HG03060 (cell line): ENCODE results near the gene UBE2N.
A peak's percentile ranks its signal among the peaks of the same experiment; 100 is the strongest.
"Not testable (repeated sequence)": the region's sequence is repeated elsewhere in the genome, so short reads cannot be mapped to it uniquely, and the experiment has no call there.

ENCODE experiments used
- ATAC-seq: cut with Tn5 transposase; IDR thresholded peaks from one replicate; pipeline ENCODE4 v1.9.1; 2021; ENCODE audit warnings: low read depth, moderate number of reproducible peaks; ENCODE audit not compliant: unreplicated experiment

The UBE2N gene

DNA sequence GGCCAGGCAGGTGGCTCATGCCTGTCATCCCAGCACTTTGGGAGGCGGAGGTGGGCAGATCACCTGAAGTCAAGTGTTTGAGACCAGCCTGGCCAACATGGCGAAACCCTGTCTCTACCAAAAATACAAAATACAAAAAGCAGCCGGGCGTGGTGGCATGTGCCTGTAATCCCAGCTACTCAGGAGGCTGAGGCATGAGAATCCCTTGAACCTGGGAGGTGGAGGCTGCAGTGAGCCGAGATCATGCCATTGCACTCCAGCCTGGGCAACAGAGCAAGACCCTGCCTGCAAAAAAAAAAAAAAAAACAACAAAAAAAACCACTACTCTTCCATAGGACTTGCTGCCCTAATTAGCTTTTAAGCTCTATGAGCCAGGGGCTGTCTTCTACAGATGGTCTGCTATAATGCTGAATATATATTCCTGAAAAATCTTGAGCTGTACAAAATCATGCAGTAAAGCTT is 59.7 kb downstream of the UBE2N start:
- not testable (repeated sequence) for ATAC-seq

DNA sequence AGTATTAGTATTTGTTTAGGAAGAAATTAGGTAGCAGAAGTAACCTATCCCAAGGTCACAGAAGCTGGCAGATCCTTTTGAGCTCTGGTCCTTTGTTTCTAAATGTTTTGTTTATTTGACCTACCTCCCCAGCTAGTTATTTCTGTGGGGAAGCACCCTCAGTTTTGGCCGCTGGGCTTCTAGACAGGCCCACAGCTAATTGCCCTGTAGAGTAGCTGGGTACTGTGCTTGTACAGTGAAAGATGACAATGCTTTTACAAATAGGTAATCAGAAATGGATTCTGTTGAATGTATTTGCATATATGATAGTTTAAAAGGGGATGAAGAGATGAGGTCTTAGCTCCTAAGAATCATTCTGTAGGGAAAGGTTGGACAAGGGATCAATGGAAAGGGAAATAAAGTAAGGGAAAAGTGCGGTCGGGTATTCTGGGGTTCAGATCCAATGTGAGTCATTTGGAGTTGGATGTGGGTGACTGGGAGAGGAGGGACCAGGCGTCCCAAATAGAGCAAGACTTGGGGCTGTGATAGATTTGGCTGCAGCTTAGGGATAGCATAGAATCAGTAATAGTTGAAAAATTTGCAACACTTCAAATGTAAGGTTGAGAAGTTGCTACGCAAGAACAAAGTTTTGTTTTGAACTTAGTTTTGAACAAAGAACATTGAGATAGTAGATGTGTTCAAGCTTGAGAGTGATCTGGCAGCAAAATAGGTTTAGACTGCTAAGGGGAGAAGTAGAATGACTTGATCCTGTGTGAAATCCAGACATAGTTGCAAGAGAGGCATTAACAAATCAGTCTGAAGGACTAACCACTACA is 60.4 kb downstream of the UBE2N start:
- no peak for ATAC-seq

DNA sequence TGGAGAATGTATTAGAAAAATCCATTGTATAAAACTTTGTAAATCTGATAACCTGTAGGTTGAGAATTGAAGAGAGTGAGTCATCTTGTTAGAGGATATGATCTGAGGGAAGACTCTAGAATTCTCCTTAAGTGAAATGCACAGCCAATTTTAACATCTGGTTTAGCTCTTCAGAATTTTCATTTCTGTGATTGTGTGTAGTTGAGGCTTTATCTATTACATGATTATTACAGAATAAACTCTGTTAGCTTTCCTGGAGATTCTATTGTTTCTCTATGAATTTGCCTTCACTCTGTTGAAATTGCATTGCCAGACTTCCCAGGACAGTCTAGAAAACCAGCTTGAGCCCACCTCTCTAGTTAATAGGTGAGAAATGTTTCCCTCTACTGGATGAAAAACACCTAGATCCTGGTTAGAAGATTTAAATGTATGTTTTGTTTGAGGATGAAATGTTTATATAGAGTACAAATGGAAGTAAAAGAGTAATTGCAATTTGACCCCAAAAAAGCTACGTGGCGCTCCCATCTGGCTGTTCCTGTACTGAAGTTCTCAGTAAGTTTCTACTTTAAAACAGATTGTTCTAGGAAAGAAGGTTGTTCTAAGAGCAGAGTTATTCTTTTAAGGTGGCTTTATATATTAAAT is 61.1 kb downstream of the UBE2N start:
- ATAC-seq = no peak

DNA sequence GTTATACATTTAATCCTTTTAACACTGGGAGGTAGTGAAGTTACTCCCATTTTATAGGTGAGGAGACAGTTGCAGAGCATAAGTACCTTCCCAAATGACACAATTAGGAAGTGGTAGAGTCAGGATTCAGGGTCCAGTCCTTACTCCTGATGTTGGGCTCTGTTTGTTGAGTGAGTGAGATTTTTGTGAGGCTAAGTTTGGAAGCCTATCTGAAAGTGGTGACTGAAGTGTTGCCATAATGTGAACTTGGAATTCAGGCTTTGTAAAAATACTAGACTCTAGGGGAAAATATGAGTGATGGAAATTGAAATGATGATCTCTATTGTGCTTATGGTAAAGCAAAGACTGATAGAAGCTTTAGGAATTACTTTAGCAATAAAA is 61.8 kb downstream of the UBE2N start:
- ATAC-seq = no peak

DNA sequence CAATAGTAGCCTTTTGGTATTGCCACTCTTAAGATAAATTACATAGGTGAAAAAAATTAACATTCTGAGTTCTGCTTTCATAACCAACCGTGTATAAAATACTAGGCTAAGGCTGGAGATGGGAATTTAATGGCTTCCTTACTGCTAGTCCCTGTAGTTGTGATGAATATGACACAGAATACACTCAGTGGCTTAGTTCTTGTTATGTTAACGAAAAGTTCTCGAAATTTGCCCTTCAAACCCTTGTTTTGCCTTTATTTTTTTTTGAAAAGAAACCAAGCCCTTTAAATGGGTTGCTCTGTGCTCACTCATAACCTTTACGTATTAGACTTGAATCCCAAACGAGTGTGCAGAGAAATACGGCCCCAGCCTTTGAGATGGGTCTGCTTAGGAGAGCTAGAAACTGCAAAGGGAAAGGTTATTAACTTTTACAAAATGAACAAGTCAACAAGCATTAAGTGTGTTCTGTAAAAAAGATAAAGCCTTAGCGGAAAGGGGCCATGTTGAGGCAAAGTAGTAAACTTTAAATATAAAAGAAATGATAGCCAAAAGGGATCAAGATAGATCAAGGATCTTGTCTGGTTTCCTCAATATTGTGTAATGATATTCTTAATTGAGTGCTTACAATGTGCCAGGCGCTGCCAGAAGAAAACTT is 62.3 kb downstream of the UBE2N start:
- no peak for ATAC-seq

DNA sequence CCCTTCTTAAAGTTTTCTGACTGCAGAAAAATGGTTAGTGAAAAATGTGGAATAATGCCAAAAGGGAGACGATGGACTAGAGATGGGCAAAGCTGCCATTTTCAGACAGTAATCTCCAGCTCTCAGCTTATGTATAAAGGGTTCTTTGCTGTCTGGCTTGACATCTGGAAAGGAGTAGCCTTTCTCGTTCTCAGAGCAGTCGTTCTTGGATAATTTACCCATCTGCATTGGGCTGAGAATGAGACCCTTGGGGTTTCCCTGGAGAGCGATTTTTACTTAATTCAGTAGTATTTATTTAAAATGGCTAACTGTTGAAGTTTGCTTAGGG is 62.8 kb downstream of the UBE2N start:
- ATAC-seq = no peak

DNA sequence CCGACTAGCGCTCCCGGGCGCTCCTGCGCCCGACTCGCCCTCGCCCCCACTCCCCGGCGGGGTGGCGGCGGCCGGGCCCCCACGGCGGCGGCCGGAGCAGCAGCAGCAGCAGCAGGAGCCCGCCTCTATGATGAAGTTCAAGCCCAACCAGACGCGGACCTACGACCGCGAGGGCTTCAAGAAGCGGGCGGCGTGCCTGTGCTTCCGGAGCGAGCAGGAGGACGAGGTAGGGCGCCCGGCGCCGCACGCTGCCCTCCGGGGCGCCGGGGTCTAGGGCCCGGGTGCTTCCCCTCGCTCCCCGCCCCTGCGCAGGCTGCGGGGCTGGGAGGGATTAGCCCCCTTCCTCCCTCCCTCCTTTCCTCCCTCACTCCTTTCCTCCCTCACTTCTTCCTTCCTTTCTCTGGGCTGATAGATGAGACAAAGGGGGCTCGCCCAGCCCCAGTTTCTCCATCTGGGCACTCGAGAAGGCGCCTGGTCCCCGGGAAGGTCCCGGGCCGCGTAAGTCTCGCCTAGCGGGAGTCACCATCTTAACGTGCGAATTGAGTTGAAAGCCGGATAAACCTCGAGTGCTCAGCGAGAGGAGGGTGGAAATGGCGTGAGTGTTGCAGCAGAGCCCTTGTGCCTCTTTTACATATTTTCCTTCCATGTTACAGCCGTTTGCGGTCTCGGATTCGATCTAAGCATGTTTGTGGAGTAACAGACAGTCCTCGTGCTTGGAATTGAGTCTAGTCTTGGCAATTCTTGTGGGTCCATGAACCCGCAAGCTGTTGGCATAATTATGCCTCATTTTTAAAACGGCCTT is 63.4 kb downstream of the UBE2N start:
- ATAC-seq = not testable (repeated sequence)

DNA sequence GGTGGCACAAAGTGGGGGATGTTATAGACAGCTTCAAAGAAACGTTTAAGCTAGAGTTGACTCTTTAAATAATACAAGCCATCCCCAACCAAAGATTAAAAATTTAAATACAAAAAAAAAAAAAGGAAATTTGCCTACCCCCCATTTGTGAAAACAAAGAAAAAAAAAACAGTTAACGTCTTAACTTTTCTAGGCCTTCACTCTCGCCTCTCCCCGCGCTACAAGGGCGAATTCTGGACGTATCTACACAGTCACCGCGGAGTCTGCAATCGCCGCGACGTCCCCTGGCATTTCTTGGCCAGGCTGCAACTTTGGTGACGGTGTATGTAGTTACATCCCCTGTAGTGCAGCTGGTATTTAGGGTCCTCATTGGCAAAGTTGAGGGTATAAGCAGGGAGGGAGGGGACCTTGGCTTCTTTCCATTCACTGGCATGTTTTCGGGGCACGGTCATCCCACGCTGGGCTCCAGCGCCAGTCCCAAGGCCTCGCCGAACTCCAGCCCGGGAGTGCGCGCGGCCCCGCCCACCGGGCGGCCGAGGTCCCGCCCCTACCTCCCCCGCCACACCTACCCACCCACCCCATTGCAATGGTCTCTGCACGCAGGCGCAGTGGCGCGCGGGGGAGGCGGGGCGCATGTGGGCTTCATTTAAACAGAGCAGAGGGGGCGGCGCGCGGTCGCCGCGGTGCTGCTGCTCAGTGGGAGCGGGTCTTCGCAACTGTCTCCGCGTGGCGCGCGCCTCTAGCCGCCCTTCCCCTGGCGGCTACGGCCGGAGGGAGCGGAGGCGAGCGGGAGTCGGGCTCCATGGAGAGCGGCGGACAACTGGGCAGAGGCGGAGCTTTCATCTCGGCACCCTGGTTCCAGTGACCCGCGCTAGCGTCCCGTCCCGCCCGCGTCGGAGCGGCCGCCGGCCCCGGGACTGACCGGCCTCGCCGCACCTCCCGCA is 64.2 kb downstream of the UBE2N start, which contains the start of gene NUDT4:
Gene NUDT4, plus strand, starts transcription at position 674 of the 944 bp plus-strand sequence. CDS start 398 bp downstream, outside the sequence.
- ATAC-seq = peak; percentile 33

DNA sequence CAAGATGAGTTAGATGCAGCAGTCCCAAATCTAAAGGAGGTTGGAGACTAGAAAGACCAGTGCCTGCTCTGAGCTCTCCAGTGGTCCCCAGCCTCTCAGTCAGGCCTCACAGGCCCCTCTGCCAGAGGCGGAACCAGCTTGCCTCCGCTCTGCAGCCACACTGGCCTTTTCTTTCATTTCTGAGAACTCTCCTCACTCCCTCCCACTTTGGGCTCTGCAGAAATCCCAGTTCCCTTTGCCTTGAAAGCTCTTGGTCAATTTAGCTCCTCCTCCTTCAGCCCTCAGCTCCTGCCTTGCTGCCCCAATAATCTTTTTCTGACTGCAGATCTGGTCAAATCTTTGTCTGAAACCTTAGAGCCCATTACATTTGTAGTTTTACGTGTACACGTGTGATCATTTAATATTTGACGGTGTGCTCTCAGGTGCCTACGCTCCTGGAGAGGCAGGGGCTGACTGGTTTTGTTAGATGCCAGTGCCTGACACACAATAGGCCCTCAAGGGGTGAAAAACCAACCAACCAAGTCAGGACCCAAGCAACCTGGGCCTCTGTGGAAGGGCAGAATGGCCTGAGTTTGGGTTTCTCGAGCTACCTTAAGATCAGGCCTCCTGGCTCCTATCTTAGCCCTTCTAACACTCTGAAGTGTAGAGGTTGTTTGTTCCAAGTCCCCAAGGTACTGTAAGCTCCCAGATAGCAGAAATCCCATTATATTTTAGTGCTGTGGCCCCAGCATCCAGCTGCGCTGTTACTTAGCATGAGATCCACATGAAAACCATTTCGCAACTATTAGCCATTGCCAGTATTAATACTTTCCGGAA is 65.1 kb downstream of the UBE2N start:
- no peak for ATAC-seq

DNA sequence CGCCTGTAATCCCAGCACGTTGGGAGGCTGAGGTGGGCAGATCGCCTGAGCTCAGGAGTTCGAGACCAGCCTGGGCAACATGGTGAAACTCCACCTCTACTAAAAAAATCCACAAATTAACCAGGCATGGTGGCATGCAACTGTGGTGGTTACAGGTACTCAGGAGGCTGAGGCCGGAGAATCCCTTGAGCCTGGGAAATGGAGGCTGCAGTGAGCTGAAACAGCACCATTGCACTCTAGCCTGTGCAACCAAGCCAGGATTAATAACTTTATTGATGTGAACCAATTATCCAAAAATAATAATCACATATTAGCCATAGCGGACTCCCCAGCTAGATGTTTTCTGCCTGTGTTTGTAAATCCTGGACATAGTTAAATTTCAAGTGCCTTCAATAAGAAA is 65.8 kb downstream of the UBE2N start:
- ATAC-seq = no peak

DNA sequence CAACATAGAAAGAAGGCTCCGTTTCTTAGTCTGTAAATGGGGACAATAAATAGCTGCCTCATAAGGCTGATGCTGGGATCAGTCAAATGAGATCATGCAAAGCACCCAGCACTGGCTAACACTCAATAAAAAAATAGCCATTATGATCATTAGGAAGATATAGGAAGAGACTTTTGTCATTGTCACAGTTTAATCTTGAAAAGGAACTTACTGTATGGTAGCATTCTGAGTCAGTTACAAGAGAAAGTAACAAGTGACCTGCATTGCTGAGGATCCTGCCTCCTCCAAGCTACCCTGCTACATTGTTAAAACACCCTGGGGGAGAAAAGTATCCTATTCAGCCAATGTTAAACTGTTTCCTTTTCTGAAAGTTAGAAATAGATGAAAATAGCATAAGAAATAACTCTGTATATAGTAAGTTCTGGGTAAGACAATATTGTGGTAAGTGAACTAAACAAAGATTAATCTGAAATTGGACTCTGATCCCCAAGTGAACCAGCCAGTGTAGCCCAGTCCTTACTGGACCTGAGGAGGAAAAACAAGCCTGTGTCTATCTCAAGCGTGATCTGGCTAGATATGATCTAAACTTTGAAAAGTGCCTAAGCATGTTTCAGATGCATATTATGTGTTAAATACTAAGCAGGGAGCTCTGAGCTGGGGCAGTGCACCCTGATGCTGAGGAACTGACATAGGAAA is 67.6 kb downstream of the UBE2N start:
- ATAC-seq = no peak

DNA sequence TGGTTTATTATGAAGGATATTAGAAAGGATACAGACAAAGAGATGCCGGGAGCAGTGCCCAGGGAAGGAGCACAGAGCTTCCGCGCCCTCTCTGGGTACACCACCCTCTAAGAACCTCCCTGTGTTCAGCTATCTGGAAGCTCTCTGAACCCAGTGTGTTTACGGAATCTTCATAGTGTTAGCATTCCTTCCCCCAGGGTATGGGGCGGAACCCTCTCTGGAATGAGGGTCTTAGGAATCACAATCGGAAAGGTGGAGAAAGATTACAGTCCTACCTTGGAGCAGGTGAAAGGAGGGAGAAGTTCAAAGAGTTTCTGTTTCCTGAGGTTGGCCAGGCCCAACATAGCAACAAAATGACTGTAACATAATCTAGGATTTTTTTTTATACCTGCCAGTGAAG is 70.8 kb downstream of the UBE2N start:
- no peak for ATAC-seq

DNA sequence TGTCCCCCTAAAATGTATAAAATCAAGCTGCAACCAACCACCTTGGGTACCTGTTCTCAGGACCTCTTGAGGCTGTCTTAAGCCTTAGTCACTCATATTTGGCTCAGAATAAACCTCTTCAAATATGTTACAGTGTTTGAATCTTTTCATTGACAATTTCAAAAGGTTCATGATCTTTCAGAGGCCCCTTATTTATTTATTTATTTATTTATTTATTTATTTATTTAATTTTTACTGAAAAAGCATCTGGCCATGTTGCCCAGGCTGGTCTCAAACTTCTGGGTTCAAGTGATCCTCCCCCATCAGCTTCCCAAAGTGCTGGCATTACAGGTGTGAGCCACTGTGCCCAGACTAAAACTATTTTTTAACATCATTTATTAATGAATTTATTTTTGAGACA is 72.2 kb downstream of the UBE2N start:
- ATAC-seq = no peak

DNA sequence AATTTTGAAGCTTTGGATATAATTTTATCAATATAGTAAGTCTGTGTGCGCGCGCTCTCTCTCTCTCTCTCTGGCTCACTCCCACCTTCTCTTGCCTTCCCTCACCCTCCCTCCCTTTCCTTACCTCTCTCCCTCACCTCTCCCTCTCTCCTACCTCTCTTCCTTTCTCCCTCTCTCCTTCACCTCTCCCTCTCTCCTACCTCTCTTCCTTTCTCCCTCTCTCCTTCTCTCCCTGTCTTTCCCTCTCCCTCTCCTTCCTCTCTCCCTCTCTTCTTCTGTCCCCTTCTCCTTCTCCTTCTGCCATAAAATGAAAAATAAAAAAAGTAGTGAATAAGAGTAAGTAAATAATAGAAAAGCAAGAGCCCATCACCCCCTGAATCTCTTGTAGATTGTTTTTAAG is 73.0 kb downstream of the UBE2N start:
- ATAC-seq = no peak

DNA sequence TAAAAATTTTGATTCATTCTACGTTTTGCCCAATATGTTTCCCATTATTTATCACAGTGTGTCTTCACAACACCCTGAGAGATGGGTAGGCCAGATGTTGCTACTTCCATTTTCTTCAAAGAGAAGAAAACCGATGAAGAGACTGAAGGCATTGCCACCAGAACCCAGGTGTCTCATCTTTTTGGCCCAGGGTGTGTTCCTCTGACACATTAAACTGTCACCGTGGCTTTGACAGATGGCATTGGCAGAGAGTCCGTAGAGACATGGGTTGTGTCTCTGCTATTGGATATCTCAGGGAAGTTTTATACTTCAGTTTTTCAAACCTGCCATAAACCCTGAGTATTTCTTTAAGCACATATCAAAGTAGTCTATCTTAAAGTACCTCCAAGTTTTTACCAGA is 75.3 kb downstream of the UBE2N start:
- no peak for ATAC-seq

DNA sequence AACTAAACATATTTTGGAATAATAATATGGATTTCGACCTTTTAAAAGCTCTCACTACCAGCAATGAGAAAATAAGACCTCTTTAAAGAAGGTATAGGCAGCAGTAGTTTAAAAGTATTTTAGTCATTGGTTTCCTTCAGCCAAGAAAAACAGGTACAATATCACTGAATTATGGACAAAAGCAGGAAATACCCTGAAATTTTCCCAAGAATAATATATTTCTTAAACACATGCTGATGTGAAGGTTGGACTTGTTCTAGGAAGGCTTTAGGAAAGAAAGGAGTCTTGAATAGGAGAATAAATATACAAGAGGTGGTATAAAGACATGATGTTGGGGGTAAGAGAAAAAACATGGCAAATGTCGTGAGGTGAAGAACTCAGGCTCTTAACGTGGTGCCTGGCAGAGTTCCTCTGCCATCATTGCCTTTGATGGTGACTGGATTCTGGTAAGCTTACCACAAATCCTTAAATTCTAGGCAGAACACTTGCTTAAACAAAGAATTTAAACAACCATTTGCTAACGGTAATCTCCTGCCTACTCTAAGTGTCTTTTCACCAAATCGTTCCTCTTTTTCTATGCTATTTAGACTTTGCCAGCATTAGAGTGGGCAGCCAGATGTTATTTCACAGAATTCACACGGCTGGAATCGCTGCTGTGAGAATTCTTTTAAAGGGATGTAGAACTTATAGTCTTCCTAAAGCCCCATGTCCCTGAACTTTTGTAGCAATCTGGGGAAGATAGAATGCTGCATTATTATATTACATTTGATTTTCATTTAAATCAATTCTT is 75.9 kb downstream of the UBE2N start:
- ATAC-seq = no peak

DNA sequence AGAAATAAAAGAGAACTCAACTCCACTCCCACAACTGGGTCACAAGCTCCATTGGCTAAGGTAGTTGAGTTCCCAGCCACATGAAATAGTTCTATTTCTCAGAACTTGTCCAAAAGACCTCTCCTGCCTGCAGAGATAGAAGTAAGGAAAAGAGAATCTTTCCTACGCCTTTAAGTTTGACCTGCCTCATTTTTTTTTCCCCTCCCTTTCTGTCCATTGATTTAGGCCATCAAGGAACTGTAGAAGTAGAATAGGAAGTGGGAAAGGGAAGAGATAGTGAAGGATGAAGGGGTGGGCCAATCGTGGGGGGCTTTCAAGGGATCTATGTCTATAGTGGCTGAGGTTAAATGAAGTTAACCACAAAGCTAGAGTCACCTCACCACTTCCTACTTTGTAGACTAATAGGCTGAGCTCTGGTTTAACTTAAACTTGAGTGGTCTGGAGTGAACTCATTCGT is 77.9 kb downstream of the UBE2N start:
- ATAC-seq = peak; percentile 51
